Hepatocyte (in vitro differentiated cells): ENCODE results near the gene NR2E1.

Source experiments
- CTCF ChIP-seq: fragments of 200-600 bp; sonication (generic); IDR thresholded peaks from 2 replicates; pipeline ENCODE4 v1.5.1; 2016; ENCODE audit warnings: antibody characterized with exemption, mild to moderate bottlenecking; ENCODE audit not compliant: poor library complexity
- EZH2 ChIP-seq: fragments of 200-600 bp; sonication (generic); IDR thresholded peaks from 2 replicates; pipeline ENCODE4 v1.6.1; 2016; ENCODE audit warnings: antibody characterized with exemption, mild to moderate bottlenecking, borderline replicate concordance
- EZH2phosphoT487 ChIP-seq: fragments of 200-600 bp; sonication (generic); IDR thresholded peaks from one replicate; pipeline ENCODE4 v1.6.1; 2018; ENCODE audit warnings: antibody characterized with exemption, mild to moderate bottlenecking, low read depth, moderate library complexity; ENCODE audit not compliant: unreplicated experiment, severe bottlenecking

- no peak for TF ChIP-seq CTCF
- TF ChIP-seq EZH2phosphoT487, result no peak
- TF ChIP-seq EZH2, result no peak
Observed at GRCh38 chr6:108222064-108222463, 56.2 kb downstream of the NR2E1 start.
